Neural progenitor cell (in vitro differentiated cells): Measurements from ENCODE around the gene LPP. TPM values are rescaled to one million over a fixed set of nuclear protein-coding genes. Genes with fewer than 3 reads are reported as not detected.

Experiments used
- DNase-seq: peaks from one replicate; pipeline ENCODE4 v3.0.0-alpha.2; 2016; ENCODE audit warnings: low spot score
- H2AFZ ChIP-seq: fragments of 200-600 bp; sonication (generic); replicated peaks from 2 replicates; pipeline ENCODE4 v1.6.1; 2016; ENCODE audit warnings: antibody characterized with exemption
- H3F3A ChIP-seq: fragments of 200-600 bp; sonication (generic); 2 replicates; pipeline ENCODE4 v1.6.1; 2016; ENCODE audit warnings: antibody characterized with exemption, low read depth
- H3K27ac ChIP-seq: fragments of 200-600 bp; sonication (generic); 2 replicates; pipeline ENCODE4 v1.5.1; 2016; ENCODE audit warnings: mild to moderate bottlenecking
- H3K27me3 ChIP-seq: fragments of 200-600 bp; sonication (generic); 2 replicates; pipeline ENCODE4 v1.6.1; 2016; ENCODE audit warnings: mild to moderate bottlenecking, moderate library complexity
- H3K36me3 ChIP-seq: fragments of 200-600 bp; sonication (generic); 2 replicates; pipeline ENCODE4 v1.5.1; 2016
- H3K4me1 ChIP-seq: fragments of 200-600 bp; sonication (generic); 2 replicates; pipeline ENCODE4 v1.6.1; 2016; ENCODE audit warnings: mixed run types
- H3K4me2 ChIP-seq: fragments of 200-600 bp; sonication (generic); 2 replicates; pipeline ENCODE4 v1.6.1; 2016
- H3K4me3 ChIP-seq: fragments of 200-600 bp; sonication (generic); 2 replicates; pipeline ENCODE4 v1.5.1; 2016
- H3K79me2 ChIP-seq: fragments of 200-600 bp; sonication (generic); 2 replicates; pipeline ENCODE4 v1.6.1; 2016; ENCODE audit warnings: low read depth
- H3K9ac ChIP-seq: fragments of 200-600 bp; sonication (generic); 2 replicates; pipeline ENCODE4 v1.6.1; 2016
- H3K9me3 ChIP-seq: fragments of 200-600 bp; sonication (generic); 2 replicates; pipeline ENCODE4 v1.5.1; 2016; ENCODE audit warnings: low read depth
- H4K20me1 ChIP-seq: fragments of 200-600 bp; sonication (generic); 2 replicates; pipeline ENCODE4 v1.6.1; 2016; ENCODE audit warnings: low read depth
- H3K27ac Mint-ChIP-seq: 3 replicates; pipeline ENCODE4 v1.8.0; 2021; ENCODE audit warnings: mixed read lengths
- H3K27me3 Mint-ChIP-seq: 2 replicates; pipeline ENCODE4 v1.8.0; 2022; ENCODE audit warnings: low read depth, mild to moderate bottlenecking, inconsistent platforms, moderate library complexity, mixed read lengths; ENCODE audit not compliant: insufficient read depth
- H3K36me3 Mint-ChIP-seq: 3 replicates; pipeline ENCODE4 v1.8.0; 2021; ENCODE audit warnings: mixed read lengths
- H3K4me1 Mint-ChIP-seq: 3 replicates; pipeline ENCODE4 v1.8.0; 2021; ENCODE audit warnings: mixed read lengths
- H3K4me3 Mint-ChIP-seq: 3 replicates; pipeline ENCODE4 v1.8.0; 2021; ENCODE audit warnings: mild to moderate bottlenecking, moderate library complexity, mixed read lengths
- H3K9me3 Mint-ChIP-seq: 3 replicates; pipeline ENCODE4 v1.8.0; 2020; ENCODE audit warnings: mixed read lengths
- CTCF ChIP-seq: fragments of 200-600 bp; sonication (generic); IDR thresholded peaks from 2 replicates; pipeline ENCODE4 v1.5.1; 2017; ENCODE audit warnings: antibody characterized with exemption, mild to moderate bottlenecking
- EZH2 ChIP-seq: fragments of 200-600 bp; sonication (generic); IDR thresholded peaks from 2 replicates; pipeline ENCODE4 v1.6.1; 2017; ENCODE audit warnings: antibody characterized with exemption, mild to moderate bottlenecking, moderate library complexity
- EZH2phosphoT487 ChIP-seq: fragments of 200-600 bp; sonication (generic); IDR thresholded peaks from 2 replicates; pipeline ENCODE4 v1.6.1; 2017; ENCODE audit warnings: antibody characterized with exemption
- total RNA-seq: library from RNA; depleted of rRNA; stranded (reverse); fragments of >200 nt; gene quantifications from 2 replicates; pipeline ENCODE4 v1.2.3, GENCODE V29; 2015; ENCODE audit warnings: low replicate concordance

The LPP gene
- total RNA-seq, 1 donor from 2014 or later, result 18.9 TPM

- H3K27me3 ChIP-seq, result no peaks in the 10 kb centered on the region
- H3K4me2 ChIP-seq, result no peak overlapping the region
- no peaks in the 10 kb centered on the region for H4K20me1 ChIP-seq
- H3K9ac ChIP-seq, result no peak overlapping the region
- Mint-ChIP-seq H3K9me3 (peaks cover 6% of the 10 kb centered on the region), H3K27ac (no peak overlapping the region), H3K4me1 (peaks cover 9% of the 10 kb centered on the region), H3K36me3 (peaks cover 7% of the 10 kb centered on the region), H3K4me3 (no peak overlapping the region), H3K27me3 (no peaks in the 10 kb centered on the region)
- H3K79me2 ChIP-seq, result peaks cover 4% of the 10 kb centered on the region
- no peak overlapping the region for H3K4me3 ChIP-seq
- no peaks in the 10 kb centered on the region for H3K36me3 ChIP-seq
- TF ChIP-seq CTCF, result no peak
- TF ChIP-seq EZH2phosphoT487, result no peak
- TF ChIP-seq EZH2, result no peak
- H3K4me1 ChIP-seq, result no peaks in the 10 kb centered on the region
- no peak for DNase-seq
- H3F3A ChIP-seq, result no peaks in the 10 kb centered on the region
- no peaks in the 10 kb centered on the region for H3K9me3 ChIP-seq
- no peak overlapping the region for H3K27ac ChIP-seq
- H2AFZ ChIP-seq, result no peak overlapping the region
These were observed 94.1 kb downstream of the LPP start for GRCh38 chr3:188248036-188248561.

GRCh38 chr3:188253123-188253793 lies 99.3 kb downstream of the LPP start:
- H3K4me1 Mint-ChIP-seq, result peaks cover 12% of the 10 kb centered on the region
- no peaks in the 10 kb centered on the region for H3K27me3 Mint-ChIP-seq
- TF ChIP-seq CTCF, result no peak
- no peak for TF ChIP-seq EZH2
- no peak for TF ChIP-seq EZH2phosphoT487

GRCh38 chr3:188253800-188254452 lies 100.0 kb downstream of the LPP start:
- Histone ChIP-seq H3K27me3 (no peaks in the 10 kb centered on the region), H3K4me2 (no peak overlapping the region), H3K79me2 (no peaks in the 10 kb centered on the region), H3K4me3 (no peak overlapping the region), H3K4me1 (peaks cover 20% of the 10 kb centered on the region), H3K9me3 (no peaks in the 10 kb centered on the region), H3K27ac (no peak overlapping the region), H2AFZ (no peak overlapping the region), H3F3A (no peaks in the 10 kb centered on the region), H3K9ac (no peak overlapping the region), H4K20me1 (peaks cover 10% of the 10 kb centered on the region), H3K36me3 (no peaks in the 10 kb centered on the region)
- H3K4me3 Mint-ChIP-seq, result no peak overlapping the region
- H3K36me3 Mint-ChIP-seq, result peaks cover 13% of the 10 kb centered on the region
- no peak for DNase-seq
- peaks cover 6% of the 10 kb centered on the region for H3K9me3 Mint-ChIP-seq
- no peaks in the 10 kb centered on the region for H3K27me3 Mint-ChIP-seq
- no peak for TF ChIP-seq CTCF
- TF ChIP-seq EZH2phosphoT487, result no peak
- no peak for TF ChIP-seq EZH2
- H3K27ac Mint-ChIP-seq, result no peak overlapping the region
- H3K4me1 Mint-ChIP-seq, result peaks cover 12% of the 10 kb centered on the region

More at GRCh38 chr3:188253123-188253793, 99.3 kb downstream of the LPP start:
- Histone ChIP-seq H3F3A (no peaks in the 10 kb centered on the region), H3K36me3 (no peaks in the 10 kb centered on the region), H3K4me1 (peaks cover 13% of the 10 kb centered on the region), H3K79me2 (no peaks in the 10 kb centered on the region), H3K4me3 (no peak overlapping the region), H3K27ac (no peak overlapping the region), H3K4me2 (no peak overlapping the region), H3K27me3 (no peaks in the 10 kb centered on the region), H3K9me3 (no peaks in the 10 kb centered on the region), H3K9ac (no peak overlapping the region), H4K20me1 (peaks cover 6% of the 10 kb centered on the region), H2AFZ (no peak overlapping the region)
- DNase-seq, result no peak
- Mint-ChIP-seq H3K27ac (no peak overlapping the region), H3K9me3 (peaks cover 6% of the 10 kb centered on the region), H3K36me3 (peaks cover 13% of the 10 kb centered on the region), H3K4me3 (no peak overlapping the region)
